Measurements from ENCODE around the gene LSM7. TPM values are rescaled to one million over a fixed set of nuclear protein-coding genes. Genes with fewer than 3 reads are reported as not detected.

Gene LSM7
- total and polyA plus RNA-seq, 9 donors: 31.8 to 196 (median 79.6) TPM

DNA sequence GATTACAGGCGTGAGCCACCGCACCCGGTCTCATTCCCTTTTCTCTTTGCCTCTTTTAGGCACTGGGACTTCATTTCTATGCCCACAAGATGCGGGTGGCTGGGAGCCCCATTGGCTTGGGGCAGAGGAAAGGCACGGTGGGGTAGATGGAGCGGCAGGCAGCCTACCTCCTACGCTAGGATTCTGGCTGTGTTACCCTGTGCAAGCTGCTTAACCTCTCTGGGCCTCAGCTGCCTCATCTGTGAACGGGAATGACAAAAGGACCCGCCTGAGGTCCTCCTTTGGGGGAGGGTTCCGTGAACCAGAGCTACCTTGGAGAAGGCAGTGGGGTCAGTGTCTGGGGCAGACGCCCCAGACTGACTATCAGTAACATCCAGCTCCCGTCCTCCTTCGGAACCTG is 11.1 kb downstream of the LSM7 start:
- Histone ChIP-seq H3K9me3 (peaks cover 0 to 5% of the 10 kb centered on the region in 2 donors), H3K4me1 (ENCODE audit: insufficient read depth) (no peaks in the 10 kb centered on the region), H3K4me3 (no peak overlapping the region), H3K27ac (no peak overlapping the region), H3K36me3 (no peaks in the 10 kb centered on the region), H3K27me3 (no peaks in the 10 kb centered on the region)
- 91 to 92% (median 91%) methylated on average over 13 of the region's 13 CpGs for WGBS, 3 donors
- TF ChIP-seq, protein P1, sequence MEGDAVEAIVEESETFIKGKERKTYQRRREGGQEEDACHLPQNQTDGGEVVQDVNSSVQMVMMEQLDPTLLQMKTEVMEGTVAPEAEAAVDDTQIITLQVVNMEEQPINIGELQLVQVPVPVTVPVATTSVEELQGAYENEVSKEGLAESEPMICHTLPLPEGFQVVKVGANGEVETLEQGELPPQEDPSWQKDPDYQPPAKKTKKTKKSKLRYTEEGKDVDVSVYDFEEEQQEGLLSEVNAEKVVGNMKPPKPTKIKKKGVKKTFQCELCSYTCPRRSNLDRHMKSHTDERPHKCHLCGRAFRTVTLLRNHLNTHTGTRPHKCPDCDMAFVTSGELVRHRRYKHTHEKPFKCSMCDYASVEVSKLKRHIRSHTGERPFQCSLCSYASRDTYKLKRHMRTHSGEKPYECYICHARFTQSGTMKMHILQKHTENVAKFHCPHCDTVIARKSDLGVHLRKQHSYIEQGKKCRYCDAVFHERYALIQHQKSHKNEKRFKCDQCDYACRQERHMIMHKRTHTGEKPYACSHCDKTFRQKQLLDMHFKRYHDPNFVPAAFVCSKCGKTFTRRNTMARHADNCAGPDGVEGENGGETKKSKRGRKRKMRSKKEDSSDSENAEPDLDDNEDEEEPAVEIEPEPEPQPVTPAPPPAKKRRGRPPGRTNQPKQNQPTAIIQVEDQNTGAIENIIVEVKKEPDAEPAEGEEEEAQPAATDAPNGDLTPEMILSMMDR (IDR thresholded peaks at IDR 0.05): no peak
- no peak for TF ChIP-seq EP300 (IDR thresholded peaks at IDR 0.05)
- no peak for TF ChIP-seq POLR2A (IDR thresholded peaks at IDR 0.05)
- intact Hi-C loops (cut with DNase I): no loop called here
- DNase-seq: no peak

DNA sequence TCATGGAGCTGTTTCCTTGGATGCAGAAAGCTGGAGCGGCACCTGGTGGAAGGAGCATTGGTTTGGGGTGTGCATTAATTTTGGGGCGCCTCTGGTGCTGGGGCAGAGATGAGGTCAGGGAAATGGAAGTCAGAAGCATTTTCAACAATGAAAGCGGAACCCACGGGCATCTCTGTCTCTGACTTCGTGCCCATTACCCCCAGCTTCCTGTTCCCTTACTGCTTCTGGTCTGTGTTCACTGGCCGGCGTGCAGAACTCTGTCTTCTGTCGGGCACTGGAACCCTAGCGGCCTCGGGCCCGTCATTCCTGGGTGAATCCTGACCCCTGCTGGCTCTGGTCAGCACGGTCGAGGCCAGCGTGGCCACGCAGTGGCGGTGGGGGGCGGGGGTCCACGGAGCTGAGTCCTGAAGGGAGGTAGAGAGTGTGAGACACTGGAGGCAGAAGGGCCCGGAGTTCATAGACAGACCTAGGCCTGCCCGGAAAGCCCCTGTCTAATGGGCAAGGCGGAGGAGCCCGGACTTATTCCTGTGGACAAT is 12.5 kb downstream of the LSM7 start:
- Histone ChIP-seq H3K36me3 (no peaks in the 10 kb centered on the region), H3K27me3 (no peaks in the 10 kb centered on the region), H3K4me3 (no peak overlapping the region), H3K9me3 (peaks cover 0 to 5% of the 10 kb centered on the region in 2 donors), H3K27ac (no peak overlapping the region), H3K4me1 (ENCODE audit: insufficient read depth) (no peaks in the 10 kb centered on the region)
- TF ChIP-seq EP300 (IDR thresholded peaks at IDR 0.05) (no peak), POLR2A (IDR thresholded peaks at IDR 0.05) (no peak)
- TF ChIP-seq, protein P1 (IDR thresholded peaks at IDR 0.05): no peak
- no peak for DNase-seq
- 27 to 31% (median 28%) methylated on average over 22 of the region's 22 CpGs for WGBS, 3 donors
- intact Hi-C loops (cut with DNase I): no loop called here

DNA sequence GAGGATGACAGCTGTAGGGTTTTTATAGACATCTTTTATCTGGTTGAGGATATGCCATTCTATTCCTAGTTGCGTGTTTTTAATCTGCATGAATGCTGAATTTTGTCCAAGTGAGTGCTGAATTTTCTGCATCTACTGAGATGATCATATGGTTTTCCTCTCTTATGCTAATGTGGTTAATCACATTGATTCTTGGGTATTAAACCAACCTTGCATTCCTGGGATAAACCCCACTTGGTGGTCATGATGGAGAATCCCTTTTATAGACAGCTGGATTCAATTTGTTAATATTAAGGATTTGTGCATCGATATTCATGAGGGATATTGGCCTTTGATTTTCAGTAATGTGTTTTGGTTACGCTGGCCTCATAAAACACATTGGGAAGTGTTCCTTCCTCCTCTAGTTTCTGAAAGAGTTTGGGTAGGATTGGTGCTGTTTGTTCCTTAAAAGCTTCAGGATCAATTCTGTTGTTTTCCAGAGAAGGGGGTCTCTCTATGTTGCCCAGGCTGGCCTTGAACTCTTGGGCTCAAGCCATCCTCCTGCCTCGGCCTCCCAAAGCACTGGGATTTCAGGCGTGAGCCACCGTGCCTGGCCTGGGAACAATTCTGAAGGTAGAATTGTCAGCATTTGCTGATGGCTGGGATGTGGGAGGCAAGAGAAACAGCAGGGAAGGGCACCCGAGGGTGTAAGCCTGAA is 13.1 kb downstream of the LSM7 start:
- H3K36me3 ChIP-seq: no peaks in the 10 kb centered on the region
- intact Hi-C loops (cut with DNase I): no loop called here
- H3K9me3 ChIP-seq: peaks cover 0 to 5% of the 10 kb centered on the region in 2 donors
- no peak overlapping the region for H3K4me3 ChIP-seq
- H3K27me3 ChIP-seq: no peaks in the 10 kb centered on the region
- TF ChIP-seq, protein P1 (IDR thresholded peaks at IDR 0.05): no peak
- TF ChIP-seq EP300 (IDR thresholded peaks at IDR 0.05): no peak
- no peak for TF ChIP-seq POLR2A (IDR thresholded peaks at IDR 0.05)
- WGBS, 3 donors: 82 to 86% (median 84%) methylated on average over 7 of the region's 7 CpGs
- no peaks in the 10 kb centered on the region for H3K4me1 ChIP-seq (ENCODE audit: insufficient read depth)
- DNase-seq: no peak
- H3K27ac ChIP-seq: no peak overlapping the region

DNA sequence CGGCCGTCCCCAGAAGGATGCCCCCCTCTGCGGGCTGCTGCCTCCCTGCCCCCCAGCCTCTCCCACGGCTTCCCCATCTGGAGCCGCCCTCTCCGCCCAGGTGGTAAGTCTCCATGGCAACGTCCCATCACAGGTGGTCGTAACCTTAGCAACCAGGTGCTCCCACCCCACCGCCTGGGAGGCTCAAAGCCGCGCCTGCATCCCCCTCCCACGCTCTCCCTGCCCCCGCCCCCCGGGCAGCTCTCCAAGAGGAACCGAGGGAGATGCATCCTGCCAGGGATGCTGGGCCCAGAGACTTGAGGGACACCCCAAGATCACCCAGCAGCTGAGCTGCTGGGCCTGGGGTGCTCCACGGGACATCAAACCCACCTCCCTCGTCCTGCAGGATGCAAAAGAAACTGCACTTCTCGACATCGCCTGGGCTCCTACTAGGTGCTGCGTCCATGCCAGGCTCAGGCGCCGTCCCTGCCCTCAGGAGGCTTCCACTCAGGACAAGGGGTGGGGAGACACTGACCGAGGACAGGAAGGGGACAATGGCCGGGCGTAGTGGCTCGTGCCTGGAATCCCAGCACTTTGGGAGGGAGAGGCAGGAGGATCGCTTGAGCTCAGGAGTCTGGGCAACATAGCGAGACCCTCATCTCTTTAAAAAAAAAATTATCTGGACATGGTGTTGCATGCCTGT is 15.4 kb downstream of the LSM7 start:
- Histone ChIP-seq H3K36me3 (no peaks in the 10 kb centered on the region), H3K4me1 (ENCODE audit: insufficient read depth) (no peaks in the 10 kb centered on the region), H3K4me3 (no peak overlapping the region), H3K27ac (no peak overlapping the region), H3K9me3 (peaks cover 0 to 5% of the 10 kb centered on the region in 2 donors), H3K27me3 (no peaks in the 10 kb centered on the region)
- WGBS, 3 donors: 31 to 35% (median 33%) methylated on average over 26 to 28 of the region's 28 CpGs
- no peak for TF ChIP-seq POLR2A (IDR thresholded peaks at IDR 0.05)
- TF ChIP-seq, protein P1 (IDR thresholded peaks at IDR 0.05): no peak
- no peak for TF ChIP-seq EP300 (IDR thresholded peaks at IDR 0.05)
- DNase-seq: no peak
- intact Hi-C loops (cut with DNase I): no loop called here
